Caki2 (cell line): Measurements from ENCODE around the gene MTMR3. TPM values are rescaled to one million over a fixed set of nuclear protein-coding genes. Genes with fewer than 3 reads are reported as not detected.
"Not testable (repeated sequence)": the region's sequence is repeated elsewhere in the genome, so short reads cannot be mapped to it uniquely, and the experiment has no call there.

Experiments used
- DNase-seq: peaks from one replicate; pipeline ENCODE4 v3.0.0-alpha.2; 2015; ENCODE audit warnings: low read depth
- in situ Hi-C: cut with HindIII; loops from 2 replicates; pipeline ENCODE4 v1.10.0; 2016; ENCODE audit warnings: low sequenced_read_pairs, low pct_unique_long_range_greater_than_20kb, mixed read lengths
- total RNA-seq: library from RNA; depleted of rRNA; stranded (reverse); fragments of >200 nt; shearing (Covaris generic); gene quantifications from 2 replicates; pipeline ENCODE4 v1.2.3, GENCODE V29; 2014; ENCODE audit warnings: low replicate concordance

MTMR3 gene
- total RNA-seq, 1 experiment from 2014 or later, result 34.4 TPM

DNA sequence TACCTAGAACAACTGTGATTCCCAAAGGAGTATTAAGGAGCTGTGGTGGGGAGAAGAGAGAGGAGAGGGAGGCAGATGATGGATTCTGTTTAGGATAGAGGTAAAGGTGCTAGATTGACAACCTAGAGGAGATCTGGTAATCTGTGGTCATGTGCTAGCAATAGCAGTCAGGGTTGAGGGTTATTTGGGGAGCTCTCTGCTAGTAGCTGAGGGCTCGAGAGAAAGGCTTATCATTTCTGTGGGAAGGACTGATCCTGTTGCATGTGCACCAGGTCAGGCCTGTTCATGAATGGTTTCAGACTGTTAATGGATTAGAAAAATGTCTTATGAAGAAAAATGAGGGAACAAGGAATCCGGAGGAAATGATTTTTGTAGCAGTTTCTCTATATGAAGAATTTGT, 63.2 kb downstream of the MTMR3 start:
- in situ Hi-C loops, result no loop called here
- DNase-seq, result no peak

- DNase-seq, result no peak
- in situ Hi-C loops, result no loop called here
Measured at GRCh38 chr22:29947410-29948384, 64.7 kb downstream of the MTMR3 start.

DNA sequence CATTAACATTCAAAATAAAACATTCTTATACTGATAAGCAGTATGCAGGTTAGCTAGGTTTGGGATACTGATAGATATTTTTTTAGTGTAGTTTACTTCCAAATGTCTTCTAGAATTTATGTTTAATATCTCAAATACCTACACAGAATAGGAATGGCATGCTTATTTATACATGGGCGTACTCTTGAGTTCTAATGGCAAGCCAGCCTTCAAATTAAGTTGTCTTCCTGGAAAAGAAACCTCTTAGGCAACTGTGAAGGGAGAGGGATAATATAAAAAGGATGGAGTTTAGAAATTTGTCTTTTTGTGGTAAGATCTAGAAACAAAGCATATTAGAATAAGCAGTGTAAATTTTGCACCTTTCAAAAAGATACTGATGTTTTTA, 65.4 kb downstream of the MTMR3 start:
- in situ Hi-C loops, result no loop called here
- DNase-seq, result no peak

GRCh38 chr22:29949872-29950271, 66.9 kb downstream of the MTMR3 start:
- DNase-seq, result no peak
- in situ Hi-C loops, result no loop called here

DNA sequence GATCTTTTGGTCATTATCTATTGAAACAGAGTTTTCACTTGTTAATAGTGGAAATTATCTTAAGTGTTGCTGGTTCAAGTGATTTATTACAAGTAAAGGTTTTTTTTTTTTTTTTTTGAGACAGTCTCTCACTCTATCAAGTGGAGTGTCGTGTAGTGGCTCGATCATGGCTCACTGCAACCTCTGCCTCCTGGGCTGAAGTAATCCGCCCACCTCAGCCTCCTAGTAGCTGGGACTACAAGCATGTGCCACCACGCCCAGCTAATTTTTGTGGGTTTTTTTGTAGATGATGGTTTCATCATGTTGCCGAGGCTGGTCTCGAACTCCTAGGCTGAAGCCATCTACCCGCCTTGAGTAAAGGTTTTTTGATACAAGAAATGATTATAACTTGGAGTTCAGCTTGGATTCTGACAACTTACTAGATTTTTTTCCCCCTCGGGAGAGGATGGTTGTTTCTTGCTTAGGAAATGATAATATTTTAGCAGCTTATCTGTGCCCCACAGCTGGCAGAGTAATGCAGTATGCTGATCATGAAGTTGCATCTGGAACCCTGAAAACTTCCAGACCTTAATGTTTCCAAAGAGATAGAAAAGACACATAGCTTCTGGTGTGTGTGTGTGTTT, 68.9 kb downstream of the MTMR3 start:
- in situ Hi-C loops, result no loop called here
- DNase-seq, result no peak

DNA sequence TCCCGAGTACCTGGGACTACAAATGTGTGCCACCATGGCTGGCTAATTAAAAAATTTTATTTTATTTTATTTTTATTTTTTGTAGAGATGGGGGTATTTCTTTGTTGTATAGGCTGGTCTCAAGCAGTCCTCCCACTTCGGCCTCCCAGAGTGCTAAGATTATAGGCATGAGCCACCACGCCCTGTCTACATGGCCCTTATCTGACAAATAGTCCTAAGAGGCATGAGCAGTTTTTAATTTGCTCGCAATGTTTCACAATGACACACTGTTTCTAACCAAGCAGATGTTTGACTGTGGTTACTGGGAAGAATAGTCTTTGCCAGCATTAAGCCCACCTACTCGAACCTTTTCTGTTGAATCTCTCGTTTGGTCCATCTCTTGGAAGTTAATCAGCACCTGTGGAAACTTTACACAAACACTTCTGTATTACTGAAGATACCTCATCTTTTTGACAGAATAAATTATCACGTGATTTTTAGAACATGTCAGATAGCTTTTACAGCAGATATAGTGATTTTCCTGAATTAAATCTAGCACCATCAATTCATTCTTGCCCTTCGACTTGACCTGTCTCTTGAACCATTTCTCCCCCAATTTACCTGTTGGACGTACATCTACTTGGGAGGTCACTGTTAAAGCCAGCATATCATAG, 71.4 kb downstream of the MTMR3 start:
- in situ Hi-C loops, result no loop called here
- DNase-seq, result no peak

- in situ Hi-C loops, result no loop called here
- no peak for DNase-seq
Measured at GRCh38 chr22:29956680-29957079, 73.7 kb downstream of the MTMR3 start.

GRCh38 chr22:29958170-29958569, 75.2 kb downstream of the MTMR3 start:
- in situ Hi-C loops, result no loop called here
- no peak for DNase-seq

- DNase-seq, result no peak
- in situ Hi-C loops, result no loop called here
Measured at GRCh38 chr22:29964776-29965175, 81.8 kb downstream of the MTMR3 start.

- in situ Hi-C loops, result no loop called here
Measured at GRCh38 chr22:29967461-29967860, 84.5 kb downstream of the MTMR3 start.

DNA sequence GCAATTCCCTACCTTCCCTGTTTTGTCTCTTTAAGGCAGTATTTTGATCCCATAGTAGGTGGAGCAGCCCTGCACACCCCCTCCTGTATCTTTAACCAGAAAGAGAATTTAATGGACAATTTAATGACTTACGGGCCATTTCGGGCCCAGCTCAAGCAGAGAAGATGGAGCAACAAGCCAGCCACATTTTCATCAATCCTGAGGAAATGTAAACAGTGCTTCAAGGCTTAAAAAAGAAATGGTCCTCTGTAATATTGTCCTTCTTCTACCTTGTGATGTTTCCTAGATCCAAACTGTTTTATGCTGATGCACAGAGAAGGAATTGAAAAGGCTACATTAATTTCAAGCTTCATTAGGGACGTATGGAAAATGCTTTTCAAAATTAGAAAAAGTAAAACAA, 88.6 kb downstream of the MTMR3 start:
- in situ Hi-C loops, result no loop called here
- no peak for DNase-seq

More at GRCh38 chr22:29967461-29967860, 84.5 kb downstream of the MTMR3 start:
- no peak for DNase-seq

DNA sequence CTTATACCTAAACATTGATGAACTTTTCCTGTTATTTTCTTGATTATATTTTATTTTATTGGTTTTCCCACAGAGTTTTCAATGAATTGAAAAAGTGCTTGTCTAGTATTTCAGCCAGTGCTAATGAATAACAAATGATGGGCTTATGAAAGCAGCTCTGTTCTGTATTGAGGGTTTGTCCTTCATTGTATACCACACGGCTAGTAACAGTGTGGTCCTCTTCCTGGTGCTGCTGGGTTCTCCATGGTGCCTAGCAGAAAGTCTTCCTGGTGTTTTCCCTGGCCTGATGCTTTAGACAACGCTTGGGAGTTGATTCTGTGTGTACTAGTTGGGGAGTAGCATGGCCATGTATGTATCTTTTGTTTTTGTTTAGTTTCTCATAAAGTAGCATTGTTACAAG, 89.1 kb downstream of the MTMR3 start:
- DNase-seq, result no peak
- in situ Hi-C loops, result no loop called here

GRCh38 chr22:29973269-29973668, 90.3 kb downstream of the MTMR3 start:
- in situ Hi-C loops, result no loop called here
- no peak for DNase-seq

- DNase-seq, in situ Hi-C loops: not testable (repeated sequence)
Measured at GRCh38 chr22:29973680-29974079, 90.7 kb downstream of the MTMR3 start.

DNA sequence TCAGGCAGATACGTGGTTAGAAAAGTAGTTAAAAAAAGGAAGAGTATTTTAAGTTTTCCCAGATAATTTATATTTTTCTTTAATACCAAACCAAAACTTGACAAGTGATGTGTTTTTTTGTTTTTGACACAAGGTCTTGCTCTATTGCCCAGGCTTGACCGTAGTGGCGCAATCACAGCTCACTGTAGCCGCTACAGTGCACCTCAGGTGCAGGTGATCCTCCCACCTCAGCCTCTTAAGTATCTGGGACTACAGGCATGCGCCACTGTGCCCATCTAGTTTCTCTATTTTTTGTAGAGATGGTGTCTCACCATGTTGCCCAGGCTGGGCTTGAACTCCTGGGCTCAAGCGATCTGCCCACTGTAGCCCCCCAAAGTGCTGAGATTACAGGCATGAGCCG, 92.5 kb downstream of the MTMR3 start:
- no peak for DNase-seq
- in situ Hi-C loops, result loop anchor here (5.0 kb wide), 1 partner anchor 53 kb away; no protein-coding TSS in a partner anchor

DNA sequence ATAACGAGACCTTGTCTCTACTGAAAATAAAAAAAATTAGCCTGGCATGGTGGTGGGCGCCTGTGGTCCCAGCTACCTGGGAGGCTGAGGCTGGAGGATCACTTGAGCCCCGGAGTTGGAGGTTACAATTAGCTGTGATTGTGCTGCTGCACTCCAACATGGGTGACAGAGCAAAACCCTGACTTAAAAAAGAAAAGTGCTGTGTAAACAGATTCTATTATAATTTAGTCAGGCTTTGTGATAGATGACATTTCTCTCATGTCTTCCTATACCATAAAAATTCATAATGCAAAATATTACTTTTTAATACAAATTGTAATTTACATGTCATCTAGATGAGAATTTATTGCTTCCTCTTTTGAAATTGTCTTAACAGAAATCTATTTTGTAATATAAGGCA, 94.1 kb downstream of the MTMR3 start:
- DNase-seq, result no peak
- in situ Hi-C loops, result loop anchor here (5.0 kb wide), 1 partner anchor 55 kb away; no protein-coding TSS in a partner anchor

GRCh38 chr22:29979777-29980321, 96.9 kb downstream of the MTMR3 start:
- in situ Hi-C loops, result loop anchor here (5.0 kb wide), 1 partner anchor 58 kb away; no protein-coding TSS in a partner anchor

DNA sequence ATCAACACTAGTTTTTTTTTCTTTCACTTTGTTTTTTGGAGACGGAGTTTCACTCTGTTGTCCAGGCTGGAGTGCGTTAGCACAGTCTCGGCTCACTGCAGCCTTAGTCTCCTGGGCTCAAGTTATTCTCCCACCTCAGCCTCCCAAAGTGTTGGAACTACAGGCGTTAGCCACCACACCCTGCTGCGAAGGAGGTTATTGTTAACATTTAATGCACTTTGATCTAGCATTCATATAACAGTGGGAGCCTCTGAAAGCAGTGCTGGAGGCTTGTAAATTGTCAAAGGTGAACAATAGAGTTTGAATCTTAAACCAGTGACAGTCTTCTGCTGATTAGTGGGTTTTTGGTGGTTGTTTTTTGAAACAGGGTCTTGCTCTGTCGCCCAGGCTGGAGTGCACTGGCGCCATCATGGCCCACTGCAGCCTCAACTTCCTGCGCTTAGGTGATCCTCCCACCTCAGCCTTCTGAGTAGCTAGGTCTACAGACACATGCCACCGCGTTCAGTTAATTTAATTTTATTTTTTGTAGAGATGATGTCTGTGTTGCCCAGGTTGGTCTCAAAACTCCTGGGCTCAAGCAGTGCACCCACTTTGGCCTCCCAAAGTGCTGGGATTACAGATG, 100.4 kb downstream of the MTMR3 start:
- DNase-seq, result no peak
- in situ Hi-C loops, result no loop called here

More at GRCh38 chr22:29979777-29980321, 96.9 kb downstream of the MTMR3 start:
- no peak for DNase-seq
